ENCODE data around the gene MFGE8. TPM values are rescaled to one million over a fixed set of nuclear protein-coding genes. Genes with fewer than 3 reads are reported as not detected.
A peak's percentile ranks its signal among the peaks of the same experiment; 100 is the strongest.

The MFGE8 gene
- total and polyA plus RNA-seq, 9 of the 15 experiments (the other 6 are each of a cell fraction or from before 2014, with no cell fraction given), result 2.3 to 142 (median 62.3) TPM

GRCh38 chr15:88900309-88900981 lies 12.7 kb downstream of the MFGE8 start:
- TF ChIP-seq POLR2G (IDR thresholded peaks at IDR 0.05; ENCODE audit: low read depth, low read length) (0 out of 2 replicates have a peak, but pooled peaks have one; percentile 42), EZH2 (IDR thresholded peaks at IDR 0.05; ENCODE audit: borderline replicate concordance, low read depth, low read length) (no peak), ZNF589 (CRISPR knock-in tag; IDR thresholded peaks at IDR 0.05; ENCODE audit: low read depth) (no peak), RBFOX2 (IDR thresholded peaks at IDR 0.05; ENCODE audit: low read depth, low read length) (0 out of 2 replicates have a peak, but pooled peaks have one; percentile 37), U2AF2 (optimal IDR thresholded peaks at IDR 0.05; ENCODE audit: low read depth, low read length) (no peak), NR4A1 (CRISPR knock-in tag; IDR thresholded peaks at IDR 0.05) (no peak), NR4A1 (tag; IDR thresholded peaks at IDR 0.05) (no peak), KLF1 (tag; IDR thresholded peaks at IDR 0.05) (no peak)
- TF ChIP-seq, protein P1, sequence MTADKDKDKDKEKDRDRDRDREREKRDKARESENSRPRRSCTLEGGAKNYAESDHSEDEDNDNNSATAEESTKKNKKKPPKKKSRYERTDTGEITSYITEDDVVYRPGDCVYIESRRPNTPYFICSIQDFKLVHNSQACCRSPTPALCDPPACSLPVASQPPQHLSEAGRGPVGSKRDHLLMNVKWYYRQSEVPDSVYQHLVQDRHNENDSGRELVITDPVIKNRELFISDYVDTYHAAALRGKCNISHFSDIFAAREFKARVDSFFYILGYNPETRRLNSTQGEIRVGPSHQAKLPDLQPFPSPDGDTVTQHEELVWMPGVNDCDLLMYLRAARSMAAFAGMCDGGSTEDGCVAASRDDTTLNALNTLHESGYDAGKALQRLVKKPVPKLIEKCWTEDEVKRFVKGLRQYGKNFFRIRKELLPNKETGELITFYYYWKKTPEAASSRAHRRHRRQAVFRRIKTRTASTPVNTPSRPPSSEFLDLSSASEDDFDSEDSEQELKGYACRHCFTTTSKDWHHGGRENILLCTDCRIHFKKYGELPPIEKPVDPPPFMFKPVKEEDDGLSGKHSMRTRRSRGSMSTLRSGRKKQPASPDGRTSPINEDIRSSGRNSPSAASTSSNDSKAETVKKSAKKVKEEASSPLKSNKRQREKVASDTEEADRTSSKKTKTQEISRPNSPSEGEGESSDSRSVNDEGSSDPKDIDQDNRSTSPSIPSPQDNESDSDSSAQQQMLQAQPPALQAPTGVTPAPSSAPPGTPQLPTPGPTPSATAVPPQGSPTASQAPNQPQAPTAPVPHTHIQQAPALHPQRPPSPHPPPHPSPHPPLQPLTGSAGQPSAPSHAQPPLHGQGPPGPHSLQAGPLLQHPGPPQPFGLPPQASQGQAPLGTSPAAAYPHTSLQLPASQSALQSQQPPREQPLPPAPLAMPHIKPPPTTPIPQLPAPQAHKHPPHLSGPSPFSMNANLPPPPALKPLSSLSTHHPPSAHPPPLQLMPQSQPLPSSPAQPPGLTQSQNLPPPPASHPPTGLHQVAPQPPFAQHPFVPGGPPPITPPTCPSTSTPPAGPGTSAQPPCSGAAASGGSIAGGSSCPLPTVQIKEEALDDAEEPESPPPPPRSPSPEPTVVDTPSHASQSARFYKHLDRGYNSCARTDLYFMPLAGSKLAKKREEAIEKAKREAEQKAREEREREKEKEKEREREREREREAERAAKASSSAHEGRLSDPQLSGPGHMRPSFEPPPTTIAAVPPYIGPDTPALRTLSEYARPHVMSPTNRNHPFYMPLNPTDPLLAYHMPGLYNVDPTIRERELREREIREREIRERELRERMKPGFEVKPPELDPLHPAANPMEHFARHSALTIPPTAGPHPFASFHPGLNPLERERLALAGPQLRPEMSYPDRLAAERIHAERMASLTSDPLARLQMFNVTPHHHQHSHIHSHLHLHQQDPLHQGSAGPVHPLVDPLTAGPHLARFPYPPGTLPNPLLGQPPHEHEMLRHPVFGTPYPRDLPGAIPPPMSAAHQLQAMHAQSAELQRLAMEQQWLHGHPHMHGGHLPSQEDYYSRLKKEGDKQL (CRISPR knock-in tag; IDR thresholded peaks at IDR 0.05; ENCODE audit: borderline replicate concordance), result no peak
- ATAC-seq (no peak), FAIRE-seq (no peak), DNase-seq (ENCODE audit: extremely low read depth in 1 of 4, low spot score in 3 of 4) (no peak)
- in situ Hi-C loops (cut with MboI) (no loop called here), intact Hi-C loops (cut with micrococcal nuclease) (no loop called here)
- H3K4me3 ChIP-seq, result no peak overlapping the region
- peaks cover 57% of the 10 kb centered on the region for H3K36me3 ChIP-seq (ENCODE audit: control insufficient read depth, insufficient read depth, low read length)
- H3K9me1 ChIP-seq (ENCODE audit: control insufficient read depth, insufficient read depth, low read length), result peaks cover 3% of the 10 kb centered on the region
- H3K27me3 ChIP-seq (ENCODE audit: control insufficient read depth in 2 of 2, insufficient read depth in 2 of 2, low read length in 2 of 2), result no peaks in the 10 kb centered on the region
- H2AFZ ChIP-seq (ENCODE audit: low read depth, low read length), result no peak overlapping the region
- H3K4me2 ChIP-seq (ENCODE audit: insufficient read depth, low read length), result no peak overlapping the region
- peaks cover 5% of the 10 kb centered on the region; the same call in 1 of the 3 replicates for H3K79me2 ChIP-seq (ENCODE audit: control insufficient read depth, insufficient read depth, low read length)
- CTCF ChIA-PET (ENCODE audit: low intra/inter-chr PET ratio), result interaction anchor here (0.6 kb wide), 1 partner anchor 271 kb away, joined by 3 read pairs; no protein-coding TSS in a partner anchor
- peaks cover 21 to 39% of the 10 kb centered on the region in 2 experiments; a peak in 4 of 5 replicates for H3K4me1 ChIP-seq (replicated peaks in 1 of 2; ENCODE audit: control insufficient read depth in 2 of 2, insufficient read depth in 2 of 2, low read length in 2 of 2)
- no peaks in the 10 kb centered on the region for H3K9me3 ChIP-seq (replicated peaks; ENCODE audit: control insufficient read depth, insufficient read depth, low read depth, low read length)
- 0 out of 4 replicates have a peak overlapping the region, but pooled peaks of 1 of the 2 experiments have one; percentile 56 for H3K9ac ChIP-seq (ENCODE audit: insufficient read depth in 1 of 2, low read depth in 2 of 2, low read length in 2 of 2)
- no peak overlapping the region for H3K27ac ChIP-seq (ENCODE audit: extremely low read depth, low read depth, low read length)
- no peaks in the 10 kb centered on the region for H4K20me1 ChIP-seq (replicated peaks; ENCODE audit: control insufficient read depth, insufficient read depth, low read length)
- POLR2A ChIA-PET, result interaction anchor here (0.7 kb wide), 1 partner anchor 295 kb away, joined by 3 read pairs; no protein-coding TSS in a partner anchor
- BruUV-seq (replicated peaks), result no TSS peak
- WGBS (ENCODE audit: insufficient coverage, low coverage, missing lambda C conversion rate), result 86% methylated on average over 10 of the region's 12 CpGs

Measured in K562 (cell line).